BLaER1 treated with 17β-estradiol and CSF1 and Interleukin-3, amounts not matched to agents 10 nM and 100 nM (cell line): ENCODE results near the gene ITFG1.
"Not testable (repeated sequence)": the region's sequence is repeated elsewhere in the genome, so short reads cannot be mapped to it uniquely, and the experiment has no call there.

Source experiments
- H3K27ac ChIP-seq, 11 experiments: shearing (Covaris generic); formaldehyde crosslinking; 2 replicates each; pipeline ENCODE4 v1.8.1; 2022
- H3K27me3 ChIP-seq, 11 experiments: shearing (Covaris generic); formaldehyde crosslinking; 2 replicates each; pipeline ENCODE4 v1.8.1; 2022
- H3K36me3 ChIP-seq, 11 experiments: shearing (Covaris generic); formaldehyde crosslinking; 2 replicates each; pipeline ENCODE4 v1.8.1; 2022
- H3K4me1 ChIP-seq, 10 experiments: shearing (Covaris generic); formaldehyde crosslinking; 2 replicates each; pipeline ENCODE4 v1.8.1; 2022
- H3K4me2 ChIP-seq, 11 experiments: shearing (Covaris generic); formaldehyde crosslinking; 2 replicates each; pipeline ENCODE4 v1.8.1; 2022
- H3K4me3 ChIP-seq, 10 experiments: shearing (Covaris generic); formaldehyde crosslinking; 2 replicates each; pipeline ENCODE4 v1.8.1; 2022
- H3K9ac ChIP-seq, 11 experiments: shearing (Covaris generic); formaldehyde crosslinking; 2 replicates each; pipeline ENCODE4 v1.8.1; 2022
- H3K9me3 ChIP-seq, 11 experiments: shearing (Covaris generic); formaldehyde crosslinking; replicated peaks in 1 of 11; 2 replicates each; pipeline ENCODE4 v1.8.1; 2022
- H4K20me1 ChIP-seq, 11 experiments: shearing (Covaris generic); formaldehyde crosslinking; 2 replicates each; pipeline ENCODE4 v1.8.1; 2022
- Cebpa-rat ChIP-seq, 11 experiments: shearing (Covaris generic); IDR thresholded peaks; 2 replicates each; pipeline ENCODE4 v1.8.1; 2022

Gene ITFG1

GRCh38 chr16:47460359-47460710 lies 528 bp downstream of the ITFG1 start:
- Histone ChIP-seq H3K27me3 (no peaks in the 10 kb centered on the region), H4K20me1 (peaks cover 0 to 11% (median 0%) of the 10 kb centered on the region in 11 experiments; a peak in 3 of 22 replicates), H3K9ac (peak overlapping the region; percentile 89 to 98 (median 96)), H3K4me2 (peak overlapping the region; percentile 87 to 99 (median 95)), H3K9me3 (no peaks in the 10 kb centered on the region), H3K27ac (peak overlapping the region; percentile 89 to 98 (median 95)), H3K4me3 (peak overlapping the region; percentile 80 to 98 (median 86)), H3K4me1 (peaks cover 46 to 76% (median 60%) of the 10 kb centered on the region in 10 experiments), H3K36me3 (peaks cover 20 to 37% (median 31%) of the 10 kb centered on the region in 11 experiments)
- TF ChIP-seq Cebpa-rat (IDR thresholded peaks at IDR 0.05): no peak

- Histone ChIP-seq H3K4me1 (peaks cover 39 to 69% (median 53%) of the 10 kb centered on the region in 10 experiments), H4K20me1 (peaks cover 0 to 4% (median 0%) of the 10 kb centered on the region in 11 experiments; a peak in 2 of 22 replicates), H3K9me3 (no peaks in the 10 kb centered on the region), H3K27me3 (no peaks in the 10 kb centered on the region), H3K36me3 (peaks cover 26 to 44% (median 38%) of the 10 kb centered on the region in 11 experiments), H3K4me3 (peak overlapping the region; percentile 80 to 98 (median 86)), H3K4me2 (peak overlapping the region; percentile 87 to 99 (median 95)), H3K27ac (peak overlapping the region in 9 of 11 experiments; percentile 89 to 98 (median 95); a peak in 10 of 22 replicates), H3K9ac (peak overlapping the region; percentile 89 to 98 (median 96); a peak in 21 of 22 replicates)
- no peak for TF ChIP-seq Cebpa-rat (IDR thresholded peaks at IDR 0.05)
These were observed 1.3 kb downstream of the ITFG1 start for GRCh38 chr16:47459603-47460002.

GRCh38 chr16:47458331-47458730 lies 2.5 kb downstream of the ITFG1 start:
- no peak for TF ChIP-seq Cebpa-rat (IDR thresholded peaks at IDR 0.05)
- Histone ChIP-seq H3K27ac (peak overlapping the region in 1 of 11 experiments; percentile 30; a peak in 1 of 22 replicates), H3K4me2 (peak overlapping the region in 10 of 11 experiments; percentile 0 to 95 (median 26); a peak in 14 of 22 replicates), H3K4me1 (peaks cover 28 to 56% (median 40%) of the 10 kb centered on the region in 10 experiments), H3K9me3 (no peaks in the 10 kb centered on the region), H3K27me3 (no peaks in the 10 kb centered on the region), H3K9ac (no peak overlapping the region), H3K36me3 (peaks cover 37 to 57% (median 48%) of the 10 kb centered on the region in 11 experiments), H3K4me3 (no peak overlapping the region), H4K20me1 (no peaks in the 10 kb centered on the region)

GRCh38 chr16:47449788-47450187 lies 11.1 kb downstream of the ITFG1 start:
- no peak overlapping the region for H3K4me3 ChIP-seq
- no peak overlapping the region for H3K9ac ChIP-seq
- no peak overlapping the region for H3K27ac ChIP-seq
- H3K36me3 ChIP-seq: peaks cover 59 to 100% (median 87%) of the 10 kb centered on the region in 11 experiments
- H3K4me1 ChIP-seq: no peaks in the 10 kb centered on the region
- H3K9me3 ChIP-seq: no peaks in the 10 kb centered on the region
- no peak overlapping the region for H3K4me2 ChIP-seq
- H3K27me3 ChIP-seq: no peaks in the 10 kb centered on the region
- no peak for TF ChIP-seq Cebpa-rat (IDR thresholded peaks at IDR 0.05)
- peaks cover 0 to 6% (median 0%) of the 10 kb centered on the region in 11 experiments; a peak in 2 of 22 replicates for H4K20me1 ChIP-seq

- H3K36me3 ChIP-seq: peaks cover 54 to 100% (median 82%) of the 10 kb centered on the region in 11 experiments
- H3K4me1 ChIP-seq: no peaks in the 10 kb centered on the region
- no peak overlapping the region for H3K4me3 ChIP-seq
- TF ChIP-seq Cebpa-rat (IDR thresholded peaks at IDR 0.05): no peak
- no peak overlapping the region for H3K4me2 ChIP-seq
- H4K20me1 ChIP-seq: peaks cover 0 to 6% (median 0%) of the 10 kb centered on the region in 11 experiments; a peak in 2 of 22 replicates
- H3K9me3 ChIP-seq: no peaks in the 10 kb centered on the region; a peak in 2 of 22 replicates
- no peak overlapping the region for H3K9ac ChIP-seq
- H3K27ac ChIP-seq: no peak overlapping the region
- H3K27me3 ChIP-seq: no peaks in the 10 kb centered on the region
These were observed 11.9 kb downstream of the ITFG1 start for GRCh38 chr16:47448830-47449575.

- no peaks in the 10 kb centered on the region for H3K4me1 ChIP-seq
- no peak overlapping the region for H3K4me2 ChIP-seq
- no peak overlapping the region for H3K27ac ChIP-seq
- no peak overlapping the region for H3K4me3 ChIP-seq
- H3K36me3 ChIP-seq: peaks cover 29 to 86% (median 65%) of the 10 kb centered on the region in 11 experiments
- TF ChIP-seq Cebpa-rat (IDR thresholded peaks at IDR 0.05): no peak
- peaks cover 5 to 19% (median 13%) of the 10 kb centered on the region in 11 experiments; a peak in 21 of 22 replicates for H3K9me3 ChIP-seq
- H3K27me3 ChIP-seq: no peaks in the 10 kb centered on the region
- H4K20me1 ChIP-seq: peaks cover 0 to 6% (median 0%) of the 10 kb centered on the region in 11 experiments; a peak in 2 of 22 replicates
- H3K9ac ChIP-seq: no peak overlapping the region
These were observed 14.4 kb downstream of the ITFG1 start for GRCh38 chr16:47446431-47446830.

GRCh38 chr16:47442884-47443283 lies 18.0 kb downstream of the ITFG1 start:
- not testable (repeated sequence) for H3K27ac ChIP-seq, H4K20me1 ChIP-seq, H3K9ac ChIP-seq, H3K4me2 ChIP-seq, H3K27me3 ChIP-seq, H3K4me3 ChIP-seq
- H3K4me1 ChIP-seq: peaks cover 5 to 15% (median 12%) of the 10 kb centered on the region in 10 experiments; a peak in 14 of 20 replicates
- H3K9me3 ChIP-seq: peaks cover 8 to 29% (median 19%) of the 10 kb centered on the region in 11 experiments
- peaks cover 4 to 56% (median 39%) of the 10 kb centered on the region in 11 experiments; a peak in 21 of 22 replicates for H3K36me3 ChIP-seq

GRCh38 chr16:47440066-47440465 lies 20.8 kb downstream of the ITFG1 start:
- peaks cover 8 to 48% (median 30%) of the 10 kb centered on the region in 11 experiments for H3K36me3 ChIP-seq
- H3K27ac ChIP-seq, H3K27me3 ChIP-seq, H3K9ac ChIP-seq, H3K4me2 ChIP-seq, H3K4me3 ChIP-seq, H4K20me1 ChIP-seq: not testable (repeated sequence)
- H3K9me3 ChIP-seq: peaks cover 10 to 38% (median 29%) of the 10 kb centered on the region in 11 experiments
- peaks cover 5 to 19% (median 14%) of the 10 kb centered on the region in 10 experiments; a peak in 14 of 20 replicates for H3K4me1 ChIP-seq

GRCh38 chr16:47434274-47434673 lies 26.6 kb downstream of the ITFG1 start:
- H3K4me2 ChIP-seq, H3K27me3 ChIP-seq: not testable (repeated sequence)
- H3K9me3 ChIP-seq: peaks cover 9 to 33% (median 25%) of the 10 kb centered on the region in 11 experiments; a peak in 18 of 22 replicates

More at GRCh38 chr16:47434274-47434673, 26.6 kb downstream of the ITFG1 start:
- H3K27ac ChIP-seq, H3K9ac ChIP-seq, H3K4me3 ChIP-seq: not testable (repeated sequence)
- Histone ChIP-seq H4K20me1 (peaks cover 0 to 18% (median 0%) of the 10 kb centered on the region in 11 experiments; a peak in 2 of 22 replicates), H3K36me3 (peaks cover 28 to 63% (median 45%) of the 10 kb centered on the region in 11 experiments), H3K4me1 (peaks cover 5 to 18% (median 14%) of the 10 kb centered on the region in 10 experiments; a peak in 14 of 20 replicates)
